Prostate gland (tissue), 2 donors: ENCODE results near the gene TMEM86A.
A peak's percentile ranks its signal among the peaks of the same experiment; 100 is the strongest.

Experiments used
- CTCF ChIP-seq, 4 experiments: fragments of 200-600 bp in 2 of 4; fragments of 450-650 bp in 2 of 4; sonication (generic) in 2 of 4; IDR thresholded peaks; 1 replicate in 3 of 4; 2 replicates in 1 of 4; pipeline ENCODE4 v1.5.1; 2016 to 2019; ENCODE audit warnings: antibody characterized with exemption in 4 of 4, mild to moderate bottlenecking in 2 of 4, moderate library complexity in 2 of 4
- POLR2A ChIP-seq: fragments of 450-650 bp; IDR thresholded peaks from one replicate; pipeline ENCODE4 v1.6.1; 2016; ENCODE audit warnings: antibody characterized with exemption, mild to moderate bottlenecking
- POLR2AphosphoS5 ChIP-seq: sonication (generic); formaldehyde crosslinking; IDR thresholded peaks from one replicate; pipeline ENCODE4 v1.6.1; 2017; ENCODE audit warnings: antibody characterized with exemption

GRCh38 chr11:18731949-18732821 lies 33.6 kb downstream of the TMEM86A start:
- no peak for TF ChIP-seq POLR2A
- peak; percentile 80 to 94 (median 84) for TF ChIP-seq CTCF (IDR thresholded peaks at IDR 0.05)
- no peak for TF ChIP-seq POLR2AphosphoS5
